Spinal cord (tissue), 10 donors: ENCODE measurements around the gene RNF130. TPM values are rescaled to one million over a fixed set of nuclear protein-coding genes. Genes with fewer than 3 reads are reported as not detected.
"Not testable (repeated sequence)": the region's sequence is repeated elsewhere in the genome, so short reads cannot be mapped to it uniquely, and the experiment has no call there.

Source experiments
- DNase-seq, 6 donors: peaks; one replicate each; pipeline versions ENCODE4 v3.0.0 to v3.0.0-alpha.2; 2013 to 2015; ENCODE audit warnings: low spot score in 6 of 6, low read depth in 4 of 6
- H3K27ac ChIP-seq: one replicate; pipeline ENCODE4 v1.5.1; 2013; ENCODE audit warnings: low read depth, low read length, control low read depth
- H3K27me3 ChIP-seq: one replicate; pipeline ENCODE4 v1.6.1; 2013; ENCODE audit warnings: low read length; ENCODE audit not compliant: control insufficient read depth, insufficient read depth
- H3K36me3 ChIP-seq: one replicate; pipeline ENCODE4 v1.6.1; 2013; ENCODE audit warnings: low read length; ENCODE audit not compliant: control insufficient read depth, insufficient read depth
- H3K4me1 ChIP-seq: one replicate; pipeline ENCODE4 v1.6.1; 2013; ENCODE audit warnings: low read length; ENCODE audit not compliant: control insufficient read depth, insufficient read depth
- H3K4me3 ChIP-seq: one replicate; pipeline ENCODE4 v1.5.1; 2013; ENCODE audit warnings: low read depth, low read length, control low read depth
- H3K9me3 ChIP-seq: one replicate; pipeline ENCODE4 v1.6.1; 2013; ENCODE audit warnings: low read length; ENCODE audit not compliant: control insufficient read depth, insufficient read depth
- WGBS: methylation state at CpG from one replicate; pipeline ENCODE4 v1.1.5; 2013; ENCODE audit warnings: missing lambda C conversion rate; ENCODE audit not compliant: insufficient coverage; 5-methylcytosine and 5-hydroxymethylcytosine counted together
- polyA plus RNA-seq, 2 donors: library from polyadenylated mRNA; unstranded; fragments of 120-200 nt; gene quantifications; one replicate each; pipeline ENCODE4 v1.2.1, GENCODE V29; 2013; ENCODE audit not compliant: insufficient read length in 2 of 2
- total RNA-seq, 2 donors: library from RNA; depleted of rRNA in 1 of 2; stranded (reverse); fragments of 120-200 nt in 1 of 2; fragments of >200 nt in 1 of 2; gene quantifications; one replicate each; pipeline versions ENCODE4 v1.2.3 to v1.2.4, GENCODE V29; 2013 to 2014
- donor health status: healthy.

The RNF130 gene
- total and polyA plus RNA-seq, 4 donors = 66.5 to 102 (median 90.3) TPM

GRCh38 chr5:179992855-179993254, 78.7 kb downstream of the RNF130 start:
- H3K27ac ChIP-seq = not testable (repeated sequence)
- no CpG with 5 or more reads among the region's 4 CpGs for WGBS

GRCh38 chr5:179991106-179991505, 80.5 kb downstream of the RNF130 start:
- H3K4me3 ChIP-seq = no peak overlapping the region
- WGBS = no CpG with 5 or more reads among the region's 1 CpG
- no peak overlapping the region for H3K27ac ChIP-seq
- H3K27me3 ChIP-seq = no peaks in the 10 kb centered on the region
- no peaks in the 10 kb centered on the region for H3K4me1 ChIP-seq
- H3K9me3 ChIP-seq = peaks cover 1% of the 10 kb centered on the region
- no peak for DNase-seq
- H3K36me3 ChIP-seq = no peaks in the 10 kb centered on the region

More at GRCh38 chr5:179992855-179993254, 78.7 kb downstream of the RNF130 start:
- H3K4me1 ChIP-seq, H3K27me3 ChIP-seq, H3K36me3 ChIP-seq, DNase-seq, H3K9me3 ChIP-seq, H3K4me3 ChIP-seq: not testable (repeated sequence)

GRCh38 chr5:179990525-179990924, 81.0 kb downstream of the RNF130 start:
- not testable (repeated sequence) for H3K4me3 ChIP-seq, H3K4me1 ChIP-seq, H3K27ac ChIP-seq, DNase-seq, H3K36me3 ChIP-seq, H3K27me3 ChIP-seq, H3K9me3 ChIP-seq
- WGBS = 100% methylated on average over 3 of the region's 8 CpGs

GRCh38 chr5:179986328-179986727, 85.2 kb downstream of the RNF130 start:
- peak in 1 of 6 donors; percentile 29 for DNase-seq
- Histone ChIP-seq H3K36me3 (no peaks in the 10 kb centered on the region), H3K9me3 (no peaks in the 10 kb centered on the region), H3K4me3 (no peak overlapping the region), H3K27me3 (no peaks in the 10 kb centered on the region), H3K4me1 (no peaks in the 10 kb centered on the region), H3K27ac (no peak overlapping the region)
- WGBS = 57% methylated on average over 1 of the region's 6 CpGs

GRCh38 chr5:179981636-179982035, 89.9 kb downstream of the RNF130 start:
- peak in 2 of 6 donors; percentile 43 to 49 for DNase-seq
- Histone ChIP-seq H3K36me3 (peaks cover 16% of the 10 kb centered on the region), H3K27me3 (no peaks in the 10 kb centered on the region), H3K9me3 (no peaks in the 10 kb centered on the region), H3K4me1 (no peaks in the 10 kb centered on the region), H3K27ac (no peak overlapping the region), H3K4me3 (no peak overlapping the region)
- WGBS = 100% methylated on average over 1 of the region's 5 CpGs

- no peaks in the 10 kb centered on the region for H3K4me1 ChIP-seq
- 95% methylated on average over 7 of the region's 7 CpGs for WGBS
- peaks cover 22% of the 10 kb centered on the region for H3K36me3 ChIP-seq
- DNase-seq = no peak
- H3K9me3 ChIP-seq = no peaks in the 10 kb centered on the region
- H3K4me3 ChIP-seq = no peak overlapping the region
- H3K27me3 ChIP-seq = no peaks in the 10 kb centered on the region
- no peak overlapping the region for H3K27ac ChIP-seq
These were observed 90.8 kb downstream of the RNF130 start for GRCh38 chr5:179980767-179981166.

GRCh38 chr5:179978792-179979191, 92.8 kb downstream of the RNF130 start:
- H3K36me3 ChIP-seq = peaks cover 41% of the 10 kb centered on the region
- no peaks in the 10 kb centered on the region for H3K9me3 ChIP-seq
- 52% methylated on average over 2 of the region's 4 CpGs for WGBS
- no peak for DNase-seq
- H3K27ac ChIP-seq = no peak overlapping the region
- no peak overlapping the region for H3K4me3 ChIP-seq
- H3K27me3 ChIP-seq = no peaks in the 10 kb centered on the region
- peaks cover 14% of the 10 kb centered on the region for H3K4me1 ChIP-seq

- WGBS = 93% methylated on average over 11 of the region's 13 CpGs
- Histone ChIP-seq H3K36me3 (peaks cover 55% of the 10 kb centered on the region), H3K4me1 (peaks cover 14% of the 10 kb centered on the region), H3K4me3 (no peak overlapping the region), H3K9me3 (no peaks in the 10 kb centered on the region), H3K27ac (no peak overlapping the region), H3K27me3 (no peaks in the 10 kb centered on the region)
- no peak for DNase-seq
These were observed 95.8 kb downstream of the RNF130 start for GRCh38 chr5:179975713-179976134.

- 55% methylated on average over 21 of the region's 25 CpGs for WGBS
- Histone ChIP-seq H3K4me1 (peaks cover 14% of the 10 kb centered on the region), H3K27ac (no peak overlapping the region), H3K27me3 (no peaks in the 10 kb centered on the region), H3K9me3 (no peaks in the 10 kb centered on the region), H3K4me3 (no peak overlapping the region), H3K36me3 (peaks cover 54% of the 10 kb centered on the region)
- DNase-seq = peak in 2 of 6 donors; percentile 64 to 84
These were observed 96.4 kb downstream of the RNF130 start for GRCh38 chr5:179974946-179975712.
